Occipital lobe (tissue), 2 donors: ENCODE data around the gene KRTAP1-4. TPM values are rescaled to one million over a fixed set of nuclear protein-coding genes. Genes with fewer than 3 reads are reported as not detected.
"Not testable (repeated sequence)": the region's sequence is repeated elsewhere in the genome, so short reads cannot be mapped to it uniquely, and the experiment has no call there.

Source experiments
- DNase-seq: peaks from one replicate; lab custom pipeline; 2025; lab: John Stamatoyannopoulos, UW
- total RNA-seq: library from RNA; depleted of rRNA; stranded (reverse); fragments of >200 nt; gene quantifications from one replicate; pipeline ENCODE4 v1.2.3, GENCODE V29; 2014

The KRTAP1-4 gene
- not detected for total RNA-seq

- no peak for DNase-seq
Measured at GRCh38 chr17:41029633-41030245, at the start of gene KRTAP1-4. KRTAP1-4 (minus strand) TSS chr17:41030195; CDS start chr17:41030078, 117 bp downstream.

GRCh38 chr17:41076788-41077187 lies 46.8 kb upstream of the KRTAP1-4 start:
- DNase-seq = no peak

GRCh38 chr17:41073676-41074075 lies 43.7 kb upstream of the KRTAP1-4 start:
- no peak for DNase-seq

GRCh38 chr17:41071606-41072360 lies 41.8 kb upstream of the KRTAP1-4 start:
- no peak for DNase-seq

- DNase-seq = no peak
Measured at GRCh38 chr17:41069031-41069430, 39.0 kb upstream of the KRTAP1-4 start.

- DNase-seq = no peak
Measured at GRCh38 chr17:41067281-41067680, 37.3 kb upstream of the KRTAP1-4 start.

- DNase-seq = no peak
Measured at GRCh38 chr17:41065829-41066624, 36.0 kb upstream of the KRTAP1-4 start, which contains the start of gene KRTAP2-4. KRTAP2-4 (minus strand) TSS chr17:41065879; CDS start chr17:41065845, 34 bp downstream.

GRCh38 chr17:41065016-41065689 lies 35.2 kb upstream of the KRTAP1-4 start:
- not testable (repeated sequence) for DNase-seq

GRCh38 chr17:41064301-41064700 lies 34.3 kb upstream of the KRTAP1-4 start:
- no peak for DNase-seq

GRCh38 chr17:41063449-41063848 lies 33.5 kb upstream of the KRTAP1-4 start:
- DNase-seq = no peak

GRCh38 chr17:41061964-41062363 lies 32.0 kb upstream of the KRTAP1-4 start:
- no peak for DNase-seq

GRCh38 chr17:41060052-41060604 lies 30.1 kb upstream of the KRTAP1-4 start, which contains the start of gene KRTAP2-3:
KRTAP2-3 (minus strand) TSS chr17:41060114; CDS start chr17:41060050, 64 bp downstream.
- no peak for DNase-seq

GRCh38 chr17:41059276-41060051 lies 29.5 kb upstream of the KRTAP1-4 start:
- not testable (repeated sequence) for DNase-seq

GRCh38 chr17:41058741-41059140 lies 28.7 kb upstream of the KRTAP1-4 start:
- no peak for DNase-seq

- no peak for DNase-seq
Measured at GRCh38 chr17:41057547-41057946, 27.6 kb upstream of the KRTAP1-4 start.

- DNase-seq = not testable (repeated sequence)
Measured at GRCh38 chr17:41055130-41055529, 25.1 kb upstream of the KRTAP1-4 start, which contains the start of gene KRTAP2-2. KRTAP2-2 (minus strand) TSS chr17:41055230; CDS start chr17:41055211, 19 bp downstream.

- not testable (repeated sequence) for DNase-seq
Measured at GRCh38 chr17:41054556-41054955, 24.6 kb upstream of the KRTAP1-4 start.

- DNase-seq = no peak
Measured at GRCh38 chr17:41054025-41054424, 24.0 kb upstream of the KRTAP1-4 start.

GRCh38 chr17:41052566-41052965 lies 22.6 kb upstream of the KRTAP1-4 start:
- DNase-seq = no peak

- no peak for DNase-seq
Measured at GRCh38 chr17:41049110-41049509, 19.1 kb upstream of the KRTAP1-4 start.
